ENCODE results near the gene KDM5A. TPM values are rescaled to one million over a fixed set of nuclear protein-coding genes. Genes with fewer than 3 reads are reported as not detected.

Gene KDM5A
- polyA plus RNA-seq, 1 donor (not counting 4 experiments of a cell fraction or from before 2014, with no cell fraction given) = 14.5 TPM

- TF ChIP-seq EZH2 (IDR thresholded peaks at IDR 0.05; ENCODE audit: low read length) (no peak), CTCF (optimal IDR thresholded peaks at IDR 0.05 in 1 of 3, IDR thresholded peaks at IDR 0.05 in 1 of 3, conservative IDR thresholded peaks at IDR 0.05 in 1 of 3; ENCODE audit: extremely low read depth in 1 of 3, insufficient read depth in 2 of 3, low read length in 3 of 3) (no peak)
- DNase-seq (ENCODE audit: low read depth, low spot score) (no peak), FAIRE-seq (no peak)
- no peaks in the 10 kb centered on the region for H3K36me3 ChIP-seq (ENCODE audit: control insufficient read depth in 2 of 2, extremely low read depth in 1 of 2, insufficient read depth in 2 of 2, low read length in 2 of 2)
- no peak overlapping the region for H2AFZ ChIP-seq (ENCODE audit: control insufficient read depth, low read length)
- H4K20me1 ChIP-seq (ENCODE audit: control insufficient read depth, extremely low read depth, insufficient read depth, low read length) = no peaks in the 10 kb centered on the region
- no peaks in the 10 kb centered on the region for H3K9me3 ChIP-seq (ENCODE audit: control insufficient read depth, low read depth, low read length)
- no peak overlapping the region for H3K9ac ChIP-seq (ENCODE audit: control insufficient read depth, extremely low read depth, insufficient read depth, low read length)
- H3K4me3 ChIP-seq (ENCODE audit: control insufficient read depth in 2 of 3, extremely low read depth in 1 of 3, insufficient read depth in 2 of 3, low read depth in 1 of 3, low read length in 3 of 3) = no peak overlapping the region
- no peaks in the 10 kb centered on the region for H3K9me1 ChIP-seq (ENCODE audit: control insufficient read depth, extremely low read depth, insufficient read depth, low read length)
- H3K4me1 ChIP-seq (ENCODE audit: control insufficient read depth, extremely low read depth, insufficient read depth, low read length) = no peaks in the 10 kb centered on the region
- H3K27me3 ChIP-seq (ENCODE audit: control insufficient read depth, extremely low read depth, insufficient read depth, low read length) = peaks cover 3% of the 10 kb centered on the region
- H3K4me2 ChIP-seq (ENCODE audit: control insufficient read depth, extremely low read depth, insufficient read depth, low read depth, low read length) = no peak overlapping the region
- no peak overlapping the region for H3K27ac ChIP-seq (ENCODE audit: control insufficient read depth, insufficient read depth, low read length)
- dilution Hi-C loops (cut with MboI; ENCODE audit: extremely low pct_ligation_motif_present, low sequenced_read_pairs) = no loop called here
- H3K79me2 ChIP-seq (ENCODE audit: control insufficient read depth, insufficient read depth, low read length) = no peaks in the 10 kb centered on the region
These were observed 118.0 kb downstream of the KDM5A start for GRCh38 chr12:271161-271560.

- H3K9me1 ChIP-seq (ENCODE audit: control insufficient read depth, extremely low read depth, insufficient read depth, low read length) = no peaks in the 10 kb centered on the region
- H4K20me1 ChIP-seq (ENCODE audit: control insufficient read depth, extremely low read depth, insufficient read depth, low read length) = no peaks in the 10 kb centered on the region
- dilution Hi-C loops (cut with MboI; ENCODE audit: extremely low pct_ligation_motif_present, low sequenced_read_pairs) = no loop called here
- H3K79me2 ChIP-seq (ENCODE audit: control insufficient read depth, insufficient read depth, low read length) = no peaks in the 10 kb centered on the region
- peaks cover 3% of the 10 kb centered on the region for H3K27me3 ChIP-seq (ENCODE audit: control insufficient read depth, extremely low read depth, insufficient read depth, low read length)
- H3K4me1 ChIP-seq (ENCODE audit: control insufficient read depth, extremely low read depth, insufficient read depth, low read length) = no peaks in the 10 kb centered on the region
- H3K9ac ChIP-seq (ENCODE audit: control insufficient read depth, extremely low read depth, insufficient read depth, low read length) = no peak overlapping the region
- no peak overlapping the region for H3K4me2 ChIP-seq (ENCODE audit: control insufficient read depth, extremely low read depth, insufficient read depth, low read depth, low read length)
- no peak for TF ChIP-seq CTCF (optimal IDR thresholded peaks at IDR 0.05 in 1 of 3, IDR thresholded peaks at IDR 0.05 in 1 of 3, conservative IDR thresholded peaks at IDR 0.05 in 1 of 3; ENCODE audit: extremely low read depth in 1 of 3, insufficient read depth in 2 of 3, low read length in 3 of 3)
- no peak for TF ChIP-seq EZH2 (IDR thresholded peaks at IDR 0.05; ENCODE audit: low read length)
- no peaks in the 10 kb centered on the region for H3K9me3 ChIP-seq (ENCODE audit: control insufficient read depth, low read depth, low read length)
- FAIRE-seq (no peak), DNase-seq (ENCODE audit: low read depth, low spot score) (no peak)
- no peak overlapping the region for H2AFZ ChIP-seq (ENCODE audit: control insufficient read depth, low read length)
- no peak overlapping the region for H3K27ac ChIP-seq (ENCODE audit: control insufficient read depth, insufficient read depth, low read length)
- H3K4me3 ChIP-seq (ENCODE audit: control insufficient read depth in 2 of 3, extremely low read depth in 1 of 3, insufficient read depth in 2 of 3, low read depth in 1 of 3, low read length in 3 of 3) = no peak overlapping the region
- no peaks in the 10 kb centered on the region for H3K36me3 ChIP-seq (ENCODE audit: control insufficient read depth in 2 of 2, extremely low read depth in 1 of 2, insufficient read depth in 2 of 2, low read length in 2 of 2)
These were observed 119.9 kb downstream of the KDM5A start for GRCh38 chr12:269191-269590.

Data from keratinocyte (primary cell).